HCT116 (cell line): ENCODE results near the gene C1QL4.

Experiments used
- CBX3 ChIP-seq: IDR thresholded peaks from 2 replicates; pipeline ENCODE4 v1.6.1; 2012; ENCODE audit warnings: low read depth
- EZH2phosphoT487 ChIP-seq: fragments of 200-600 bp; IDR thresholded peaks from 2 replicates; pipeline ENCODE4 v1.6.1; 2018; ENCODE audit warnings: antibody characterized with exemption, borderline replicate concordance
- MAX ChIP-seq: IDR thresholded peaks from 2 replicates; pipeline ENCODE4 v1.6.1; 2012

- TF ChIP-seq CBX3: no peak
- TF ChIP-seq EZH2phosphoT487: no peak
- TF ChIP-seq MAX: no peak
Observed at GRCh38 chr12:49359671-49360070, 22.7 kb upstream of the C1QL4 start.
